HepG2 (cell line): ENCODE data around the gene CELSR3. TPM values are rescaled to one million over a fixed set of nuclear protein-coding genes. Genes with fewer than 3 reads are reported as not detected.

Experiments
- ATAC-seq: fragments of 200-7000 bp; cut with Tn5 transposase; 3 replicates; pipeline ENCODE4 v1.9.1; 2020; ENCODE audit warnings: mild to moderate bottlenecking, moderate library complexity
- BruUV-seq: library from RNA; stranded (reverse); fragments of 400-500 nt; replicated peaks from 2 replicates; lab custom pipeline; 2021; lab: Mats Ljungman, UMichigan
- CTCF ChIA-PET: fragments of 300-600 bp; formaldehyde crosslinking; extraction: SDS; loops from one replicate; lab custom pipeline; 2021; ENCODE audit warnings: low total read pairs, inconsistent platforms, low intra/inter-chr PET ratio; lab: Yijun Ruan, JAX
- POLR2A ChIA-PET: fragments of 350-600 bp; sonication (Branson Sonifier 250); formaldehyde crosslinking; loops from one replicate; lab custom pipeline; 2020; ENCODE audit warnings: antibody characterized with exemption, inconsistent platforms; lab: Yijun Ruan, JAX
- DNase-seq: peaks from one replicate; pipeline ENCODE4 v3.0.0-alpha.2; 2015; ENCODE audit warnings: low spot score
- FAIRE-seq: peaks from 3 replicates; lab custom pipeline; 2011; peaks lifted over from hg19 to GRCh38; lab: Jason Lieb, UNC
- H2AFZ ChIP-seq: one replicate; pipeline ENCODE4 v1.6.1; 2011; ENCODE audit warnings: low read length, inconsistent platforms
- H3K27ac ChIP-seq: fragments of 300-600 bp; 3 replicates; pipeline ENCODE4 v1.8.0; 2011; ENCODE audit warnings: mixed run types, mild to moderate bottlenecking, mixed read lengths, low read length, inconsistent platforms; ENCODE audit not compliant: insufficient read depth; ENCODE audit errors: extremely low read length
- H3K27me3 ChIP-seq, 2 experiments: fragments of 200-600 bp in 1 of 2; 2 replicates in 1 of 2; 3 replicates in 1 of 2; pipeline versions ENCODE4 v1.6.0 to v1.8.0; 2011; ENCODE audit warnings: low read length in 2 of 2, mild to moderate bottlenecking in 2 of 2, moderate library complexity in 2 of 2, inconsistent platforms in 1 of 2; ENCODE audit not compliant: insufficient read depth in 2 of 2, control insufficient read depth in 1 of 2
- H3K36me3 ChIP-seq, 2 experiments: fragments of 200-600 bp in 1 of 2; replicated peaks in 1 of 2; 2 replicates in 1 of 2; 3 replicates in 1 of 2; pipeline versions ENCODE4 v1.5.1 to v1.8.0; 2011; ENCODE audit warnings: low read length in 2 of 2, inconsistent platforms in 1 of 2; ENCODE audit not compliant: insufficient read depth in 2 of 2, control insufficient read depth in 1 of 2
- H3K4me1 ChIP-seq: 2 replicates; pipeline ENCODE4 v1.5.1; 2012; ENCODE audit warnings: low read length, inconsistent platforms; ENCODE audit not compliant: insufficient read depth
- H3K4me2 ChIP-seq: 2 replicates; pipeline ENCODE4 v1.6.0; 2011; ENCODE audit warnings: low read depth, low read length, inconsistent platforms
- H3K4me3 ChIP-seq, 3 experiments: fragments of 200-600 bp in 1 of 3; sonication (generic), shearing (Covaris generic) in 1 of 3; replicated peaks in 1 of 3; 2 replicates each; pipeline ENCODE4 v1.5.1; 2011 to 2016; ENCODE audit warnings: low read length in 3 of 3, inconsistent platforms in 2 of 3, low read depth in 2 of 3, mild to moderate bottlenecking in 2 of 3, control low read depth in 1 of 3, mixed read lengths in 1 of 3; ENCODE audit not compliant: insufficient read depth in 1 of 3
- H3K79me2 ChIP-seq: one replicate; pipeline ENCODE4 v1.6.1; 2011; ENCODE audit warnings: low read length, inconsistent platforms; ENCODE audit not compliant: insufficient read depth
- H3K9ac ChIP-seq: 2 replicates; pipeline ENCODE4 v1.6.0; 2011; ENCODE audit warnings: mild to moderate bottlenecking, low read depth, low read length, inconsistent platforms; ENCODE audit not compliant: insufficient read depth
- H3K9me3 ChIP-seq: 2 replicates; pipeline ENCODE4 v1.5.1; 2012; ENCODE audit warnings: mild to moderate bottlenecking, low read length
- H4K20me1 ChIP-seq: 2 replicates; pipeline ENCODE4 v1.6.0; 2011; ENCODE audit warnings: inconsistent platforms, mild to moderate bottlenecking, low read length, moderate library complexity; ENCODE audit not compliant: insufficient read depth
- ARNTL ChIP-seq: sonication (generic); formaldehyde crosslinking; IDR thresholded peaks from 2 replicates; pipeline ENCODE4 v1.4.0; 2020; ENCODE audit warnings: mild to moderate bottlenecking, missing genetic modification reagents
- ISL2 ChIP-seq: sonication (generic); formaldehyde crosslinking; IDR thresholded peaks from 2 replicates; pipeline ENCODE4 v1.5.0; 2020; ENCODE audit warnings: missing genetic modification reagents
- KDM6A ChIP-seq: IDR thresholded peaks from 2 replicates; pipeline ENCODE4 v1.6.1; 2016; ENCODE audit warnings: low read depth
- RELA ChIP-seq: sonication (generic); formaldehyde crosslinking; IDR thresholded peaks from 2 replicates; pipeline ENCODE4 v1.4.0; 2020; ENCODE audit warnings: missing genetic modification reagents
- TBX3 ChIP-seq: fragments of 450-650 bp; IDR thresholded peaks from 2 replicates; pipeline ENCODE4 v1.6.1; 2017; ENCODE audit warnings: antibody characterized with exemption, mild to moderate bottlenecking, inconsistent platforms, borderline replicate concordance
- WGBS: methylation state at CpG from one replicate; pipeline ENCODE4 v1.1.6; 2017; ENCODE audit warnings: low lambda C conversion rate; 5-methylcytosine and 5-hydroxymethylcytosine counted together
- in situ Hi-C: cut with HindIII; loops from 2 replicates; pipeline ENCODE4 v1.10.0; 2017; ENCODE audit warnings: low pct_unique_long_range_greater_than_20kb; ENCODE audit not compliant: extremely low pct_ligation_motif_present
- intact Hi-C: fragments of 100-400 bp; cut with micrococcal nuclease; formaldehyde crosslinking; loops from one replicate; pipeline ENCODE4 v1.10.0; 2022; ENCODE audit not compliant: unreplicated experiment
- polyA plus RNA-seq, 8 experiments: library from polyadenylated mRNA; depleted of rRNA in 3 of 8; stranded (reverse) in 7 of 8; unstranded in 1 of 8; fragments of >200 nt; fragmentation: Illumina TruSeq in 4 of 8; extraction: Trizol in 4 of 8; gene quantifications; 2 replicates each; pipeline versions ENCODE4 v1.2.1 to v1.2.3, GENCODE V29; 2011 to 2016; ENCODE audit warnings: low read depth in 4 of 8, missing spikeins in 1 of 8, mixed read lengths in 1 of 8; ENCODE audit not compliant: insufficient read depth in 1 of 8
- total RNA-seq, 5 experiments: library from RNA; depleted of rRNA; stranded (reverse); fragments of >200 nt; fragmentation: Illumina TruSeq; extraction: Trizol; gene quantifications; 2 replicates each; pipeline ENCODE4 v1.2.3, GENCODE V29; 2016; ENCODE audit warnings: low read depth in 1 of 5
- TF ChIP-seq, protein P1 (sequence below): sonication (generic); formaldehyde crosslinking; IDR thresholded peaks from 2 replicates; pipeline ENCODE4 v1.4.0; 2020; ENCODE audit warnings: mild to moderate bottlenecking, missing genetic modification reagents
- TF ChIP-seq, protein P2 (sequence below): sonication (generic); formaldehyde crosslinking; IDR thresholded peaks from 2 replicates; pipeline ENCODE4 v1.4.0; 2020; ENCODE audit warnings: missing genetic modification reagents, borderline replicate concordance
- TF ChIP-seq, protein P3 (sequence below): sonication (generic); formaldehyde crosslinking; IDR thresholded peaks from 2 replicates; pipeline ENCODE4 v1.4.0; 2020; ENCODE audit warnings: mild to moderate bottlenecking, low read depth, missing genetic modification reagents

Gene CELSR3
- total and polyA plus RNA-seq, 2 of the 13 experiments (the other 11 are each of a cell fraction or from before 2014, with no cell fraction given), result 5.4 to 6.7 TPM

DNA sequence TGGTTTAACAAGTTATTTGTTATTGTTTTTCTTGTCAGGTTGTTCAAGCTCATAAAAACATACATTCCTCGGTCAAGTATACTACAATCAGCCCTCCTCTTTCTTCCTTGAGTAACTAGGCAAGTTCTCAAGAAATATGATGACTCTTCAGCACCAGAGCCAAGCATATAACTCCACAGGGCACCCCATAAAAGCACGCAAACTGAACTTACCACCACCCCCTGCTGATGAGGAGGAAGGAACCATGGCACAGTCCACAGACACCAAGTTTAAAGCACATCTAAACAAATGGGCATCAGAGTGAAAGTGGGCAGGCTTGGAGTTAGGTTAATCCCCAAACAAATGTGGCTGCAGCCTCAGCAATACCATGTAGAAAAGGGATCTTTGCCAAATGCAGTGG lies 49.0 kb upstream of the CELSR3 start:
- FAIRE-seq (no peak), DNase-seq (no peak), ATAC-seq (no peak)
- CTCF ChIA-PET, result no interaction called here
- no peaks in the 10 kb centered on the region for H3K9me3 ChIP-seq
- peaks cover 67% of the 10 kb centered on the region for H4K20me1 ChIP-seq
- H3K9ac ChIP-seq, result no peak overlapping the region
- H3K27me3 ChIP-seq, result no peaks in the 10 kb centered on the region; a peak in 1 of 5 replicates
- 100% methylated on average over 2 of the region's 2 CpGs for WGBS
- in situ Hi-C loops, result no loop called here
- POLR2A ChIA-PET, result no interaction called here
- no TSS peak for BruUV-seq
- H2AFZ ChIP-seq, result no peak overlapping the region
- H3K4me1 ChIP-seq, result peaks cover 60% of the 10 kb centered on the region
- H3K27ac ChIP-seq, result no peak overlapping the region
- TF ChIP-seq, protein P1, sequence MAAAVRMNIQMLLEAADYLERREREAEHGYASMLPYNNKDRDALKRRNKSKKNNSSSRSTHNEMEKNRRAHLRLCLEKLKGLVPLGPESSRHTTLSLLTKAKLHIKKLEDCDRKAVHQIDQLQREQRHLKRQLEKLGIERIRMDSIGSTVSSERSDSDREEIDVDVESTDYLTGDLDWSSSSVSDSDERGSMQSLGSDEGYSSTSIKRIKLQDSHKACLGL (CRISPR knock-in tag), result no peak
- TF ChIP-seq, protein P2, sequence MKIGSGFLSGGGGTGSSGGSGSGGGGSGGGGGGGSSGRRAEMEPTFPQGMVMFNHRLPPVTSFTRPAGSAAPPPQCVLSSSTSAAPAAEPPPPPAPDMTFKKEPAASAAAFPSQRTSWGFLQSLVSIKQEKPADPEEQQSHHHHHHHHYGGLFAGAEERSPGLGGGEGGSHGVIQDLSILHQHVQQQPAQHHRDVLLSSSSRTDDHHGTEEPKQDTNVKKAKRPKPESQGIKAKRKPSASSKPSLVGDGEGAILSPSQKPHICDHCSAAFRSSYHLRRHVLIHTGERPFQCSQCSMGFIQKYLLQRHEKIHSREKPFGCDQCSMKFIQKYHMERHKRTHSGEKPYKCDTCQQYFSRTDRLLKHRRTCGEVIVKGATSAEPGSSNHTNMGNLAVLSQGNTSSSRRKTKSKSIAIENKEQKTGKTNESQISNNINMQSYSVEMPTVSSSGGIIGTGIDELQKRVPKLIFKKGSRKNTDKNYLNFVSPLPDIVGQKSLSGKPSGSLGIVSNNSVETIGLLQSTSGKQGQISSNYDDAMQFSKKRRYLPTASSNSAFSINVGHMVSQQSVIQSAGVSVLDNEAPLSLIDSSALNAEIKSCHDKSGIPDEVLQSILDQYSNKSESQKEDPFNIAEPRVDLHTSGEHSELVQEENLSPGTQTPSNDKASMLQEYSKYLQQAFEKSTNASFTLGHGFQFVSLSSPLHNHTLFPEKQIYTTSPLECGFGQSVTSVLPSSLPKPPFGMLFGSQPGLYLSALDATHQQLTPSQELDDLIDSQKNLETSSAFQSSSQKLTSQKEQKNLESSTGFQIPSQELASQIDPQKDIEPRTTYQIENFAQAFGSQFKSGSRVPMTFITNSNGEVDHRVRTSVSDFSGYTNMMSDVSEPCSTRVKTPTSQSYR (CRISPR knock-in tag), result no peak
- TF ChIP-seq ISL2 (CRISPR knock-in tag) (no peak), KDM6A (CRISPR knock-in tag) (no peak), RELA (CRISPR knock-in tag) (no peak), ARNTL (CRISPR knock-in tag) (no peak), TBX3 (no peak)
- TF ChIP-seq, protein P3, sequence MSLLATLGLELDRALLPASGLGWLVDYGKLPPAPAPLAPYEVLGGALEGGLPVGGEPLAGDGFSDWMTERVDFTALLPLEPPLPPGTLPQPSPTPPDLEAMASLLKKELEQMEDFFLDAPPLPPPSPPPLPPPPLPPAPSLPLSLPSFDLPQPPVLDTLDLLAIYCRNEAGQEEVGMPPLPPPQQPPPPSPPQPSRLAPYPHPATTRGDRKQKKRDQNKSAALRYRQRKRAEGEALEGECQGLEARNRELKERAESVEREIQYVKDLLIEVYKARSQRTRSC (CRISPR knock-in tag), result no peak
- no peak overlapping the region for H3K4me3 ChIP-seq
- peaks cover 18 to 42% of the 10 kb centered on the region in 2 experiments for H3K36me3 ChIP-seq
- H3K79me2 ChIP-seq, result peaks cover 94% of the 10 kb centered on the region
- intact Hi-C loops, result no loop called here
- no peak overlapping the region for H3K4me2 ChIP-seq
